ENCODE results near the gene PCSK1.

PCSK1 gene

DNA sequence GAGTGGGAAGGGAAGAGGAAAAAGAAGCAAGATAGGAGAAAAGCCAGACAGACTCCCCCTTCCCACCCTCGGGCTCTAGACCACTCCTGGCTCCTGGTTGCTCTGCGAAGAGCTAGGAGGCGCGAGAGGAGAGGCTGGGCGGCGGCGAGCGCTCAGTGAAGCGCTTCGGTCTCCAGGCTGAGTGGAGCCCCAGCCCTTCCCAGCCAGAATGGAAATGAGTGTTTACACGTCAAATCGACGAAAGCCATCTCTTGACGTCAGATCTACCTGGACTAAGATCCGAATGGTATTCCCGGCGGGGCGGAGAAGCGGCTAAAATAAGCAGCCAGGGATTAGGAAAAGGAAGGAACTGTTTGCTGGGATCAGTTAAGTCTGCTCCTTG lies at the start of gene PCSK1:
TSS of gene PCSK1 (minus strand) at position 183 of the 382 bp plus-strand sequence. CDS start 206 bp downstream, outside the sequence.
- DNase-seq = peak; percentile 81

GRCh38 chr5:96481867-96482266 lies 48.8 kb upstream of the PCSK1 start:
- no peak for DNase-seq

GRCh38 chr5:96481009-96481786 lies 48.1 kb upstream of the PCSK1 start:
- DNase-seq = no peak

- DNase-seq = no peak
Measured at GRCh38 chr5:96478983-96479382, 45.9 kb upstream of the PCSK1 start.

DNA sequence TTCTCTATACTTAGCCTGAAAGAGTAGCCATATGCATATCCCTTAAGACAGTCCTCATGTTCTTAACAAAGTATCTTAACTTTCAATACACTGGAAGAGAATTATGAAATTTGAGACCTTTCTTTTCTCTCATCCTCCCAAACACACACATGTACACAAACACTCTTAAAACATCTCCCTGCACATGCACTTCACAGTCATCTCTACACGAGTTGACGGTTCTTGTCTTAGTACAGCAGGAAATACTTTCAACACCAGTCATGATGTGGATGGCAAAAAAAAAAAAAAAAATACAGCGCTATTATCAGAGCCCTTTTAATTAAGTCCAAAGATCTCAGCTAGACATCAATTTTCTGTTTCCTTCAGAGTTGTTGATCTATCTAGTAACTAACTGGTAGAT lies 43.6 kb upstream of the PCSK1 start:
- DNase-seq = no peak

DNA sequence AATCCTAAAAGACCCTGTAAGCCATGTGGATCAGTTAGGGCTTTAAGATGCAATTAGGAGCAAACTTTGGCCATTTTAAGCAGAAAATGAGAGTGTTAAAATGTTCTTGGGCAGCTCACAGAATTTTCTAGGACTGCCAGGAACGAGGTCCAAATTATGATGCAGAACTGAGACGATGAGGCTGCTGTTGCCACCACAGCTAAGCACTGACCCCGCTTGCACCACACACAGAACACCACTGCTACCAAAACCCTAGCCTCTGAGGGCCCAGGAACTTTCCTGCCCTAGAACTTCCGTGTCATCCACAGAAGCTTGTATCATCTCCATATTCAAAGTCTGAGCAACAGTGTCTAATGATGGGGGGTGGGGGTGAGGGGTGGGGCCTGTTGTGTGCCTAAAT lies 41.0 kb upstream of the PCSK1 start:
- DNase-seq = no peak

- DNase-seq = no peak
Measured at GRCh38 chr5:96473155-96473554, 40.1 kb upstream of the PCSK1 start.

DNA sequence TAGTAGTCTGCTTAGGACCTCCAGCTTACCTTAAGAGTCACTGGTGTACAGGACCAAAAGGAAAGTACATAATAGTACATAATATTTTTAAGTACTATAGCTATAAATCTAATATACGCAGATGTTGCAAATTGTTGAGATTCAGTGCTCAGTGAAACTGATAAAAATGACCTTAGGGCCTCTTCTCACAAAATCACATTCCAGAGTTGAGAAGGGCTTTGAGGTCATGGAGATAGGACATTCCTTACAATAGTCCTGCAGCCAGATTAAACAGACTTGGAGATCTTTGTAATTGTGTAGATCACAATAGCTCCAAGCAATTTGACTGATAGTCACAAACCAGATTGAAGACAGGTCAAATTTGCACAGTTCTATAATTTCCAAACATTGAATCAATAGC lies 37.7 kb upstream of the PCSK1 start:
- no peak for DNase-seq

DNA sequence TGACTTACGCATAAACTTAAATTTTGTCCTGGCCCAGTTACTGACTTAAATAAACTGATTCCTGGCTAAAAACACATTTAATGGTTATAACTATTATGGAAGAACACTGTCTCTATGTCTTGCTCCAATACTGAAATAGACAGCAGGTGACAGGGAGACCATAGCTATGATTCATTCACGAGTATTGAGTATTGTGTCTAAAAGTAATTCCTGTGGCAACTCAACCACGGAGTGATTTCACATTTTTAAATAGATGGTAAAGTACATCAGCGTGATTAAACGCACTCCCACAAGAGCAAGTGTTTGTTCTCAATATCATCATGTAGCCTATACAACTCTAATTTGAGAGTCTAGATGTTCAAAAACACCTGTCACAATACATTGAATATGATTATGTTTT lies 35.9 kb upstream of the PCSK1 start:
- no peak for DNase-seq

- DNase-seq = peak; percentile 55
Measured at GRCh38 chr5:96463091-96463490, 30.0 kb upstream of the PCSK1 start.

GRCh38 chr5:96459313-96460121 lies 26.5 kb upstream of the PCSK1 start:
- DNase-seq = no peak

DNA sequence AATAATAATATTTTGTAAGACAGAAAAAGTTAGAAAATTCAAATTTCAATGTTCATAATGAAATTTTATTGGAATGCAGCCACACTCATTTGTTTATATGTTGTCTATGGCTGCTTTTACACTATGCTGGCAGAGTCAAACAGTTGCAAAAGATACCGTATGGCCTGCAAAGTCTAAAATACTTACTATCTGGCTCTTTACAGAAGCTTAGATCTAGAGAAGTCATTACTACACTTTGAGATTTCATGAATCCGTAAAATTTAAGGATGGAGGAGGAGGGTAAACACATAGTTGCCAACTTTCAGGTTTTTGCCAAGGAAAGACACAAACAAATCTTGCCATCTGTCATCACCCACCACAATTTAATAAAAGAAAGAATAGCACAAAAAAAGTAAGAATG lies 25.1 kb upstream of the PCSK1 start:
- no peak for DNase-seq

DNA sequence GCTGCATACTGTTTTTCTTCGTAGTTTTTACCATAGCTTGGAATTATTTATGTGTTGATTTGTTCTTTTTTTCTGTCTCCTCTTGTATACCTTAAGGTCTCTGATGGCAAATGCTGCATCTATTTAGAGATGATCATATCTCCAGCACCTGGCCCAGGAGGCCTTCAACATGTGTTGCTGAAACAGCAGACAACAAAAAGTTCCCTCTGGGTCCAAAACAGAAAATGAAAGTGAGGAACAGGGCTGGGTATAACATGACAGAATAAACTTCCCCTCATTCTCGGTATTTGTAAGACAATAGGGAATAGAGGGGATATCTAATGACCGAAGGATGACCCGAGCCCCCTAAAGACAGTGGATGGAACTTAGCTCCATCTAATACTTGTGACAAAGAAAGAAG lies 22.7 kb upstream of the PCSK1 start:
- no peak for DNase-seq

DNA sequence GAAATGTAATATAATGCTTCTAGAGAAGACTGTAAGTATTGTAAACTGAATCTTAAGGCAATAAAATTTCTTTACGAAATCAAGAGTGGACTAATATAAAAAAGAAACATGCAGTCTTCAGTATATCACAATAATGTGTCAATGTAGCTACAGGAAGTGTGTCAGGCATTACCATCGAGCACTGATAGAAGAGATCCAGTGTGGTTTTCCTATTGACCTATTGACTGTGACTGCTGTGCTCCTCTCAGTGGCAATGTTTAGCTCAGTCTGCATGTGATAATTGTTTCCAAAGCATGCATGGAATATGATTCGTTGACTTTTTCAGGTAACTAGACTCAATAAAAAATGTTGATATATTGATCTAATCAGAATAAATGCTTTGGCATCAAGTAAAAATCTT lies 20.3 kb upstream of the PCSK1 start:
- no peak for DNase-seq

- DNase-seq = no peak
Measured at GRCh38 chr5:96447949-96448348, 14.9 kb upstream of the PCSK1 start.

DNA sequence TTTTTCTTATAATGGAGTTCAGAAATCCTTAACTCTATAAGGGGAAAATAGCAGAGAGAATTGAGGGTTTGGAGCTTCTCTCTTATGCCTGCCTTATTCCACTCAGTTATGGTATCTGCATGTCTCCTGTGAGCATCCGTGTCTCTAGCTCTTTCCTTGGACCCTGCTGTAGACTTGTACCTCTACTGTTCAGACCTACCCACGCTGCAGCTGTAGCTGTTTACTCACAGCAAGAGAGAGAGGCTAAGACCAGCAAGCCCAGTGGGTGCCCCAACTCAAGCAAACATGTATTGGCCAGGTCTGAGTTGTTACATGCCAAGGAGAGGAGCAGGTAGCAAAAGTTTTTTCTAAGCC lies 7.1 kb upstream of the PCSK1 start:
- DNase-seq = no peak

- DNase-seq = no peak
Measured at GRCh38 chr5:96439477-96440184, 6.6 kb upstream of the PCSK1 start.

GRCh38 chr5:96434201-96434645 lies 1.2 kb upstream of the PCSK1 start:
- peak; percentile 83 for DNase-seq

- DNase-seq = peak; percentile 83
Measured at GRCh38 chr5:96432216-96433065, 607 bp downstream of the PCSK1 start.

- DNase-seq = peak; percentile 60
Measured at GRCh38 chr5:96431376-96432187, 1.5 kb downstream of the PCSK1 start.

- no peak for DNase-seq
Measured at GRCh38 chr5:96427824-96428223, 5.2 kb downstream of the PCSK1 start.

- no peak for DNase-seq
Measured at GRCh38 chr5:96426831-96427230, 6.2 kb downstream of the PCSK1 start.
